Islet precursor cell (in vitro differentiated cells): ENCODE results near the gene FBLIM1.
A peak's percentile ranks its signal among the peaks of the same experiment; 100 is the strongest.

Experiments
- DNase-seq: peaks from one replicate; pipeline ENCODE4 v3.0.0-alpha.2; 2018

Gene FBLIM1

GRCh38 chr1:15748690-15749398, 9.8 kb upstream of the FBLIM1 start:
- no peak for DNase-seq

- DNase-seq = no peak
Measured at GRCh38 chr1:15749399-15750291, 8.9 kb upstream of the FBLIM1 start.

- no peak for DNase-seq
Measured at GRCh38 chr1:15750924-15751323, 7.7 kb upstream of the FBLIM1 start.

GRCh38 chr1:15751717-15752116, 6.9 kb upstream of the FBLIM1 start:
- DNase-seq = no peak

GRCh38 chr1:15753776-15754175, 4.8 kb upstream of the FBLIM1 start:
- peak; percentile 77 for DNase-seq

GRCh38 chr1:15755021-15755645, 3.5 kb upstream of the FBLIM1 start:
- DNase-seq = no peak

GRCh38 chr1:15755646-15756040, 3.0 kb upstream of the FBLIM1 start:
- DNase-seq = peak; percentile 49

GRCh38 chr1:15756143-15757015, 2.2 kb upstream of the FBLIM1 start:
- peak; percentile 48 for DNase-seq

GRCh38 chr1:15757016-15757543, 1.5 kb upstream of the FBLIM1 start:
- DNase-seq = no peak

GRCh38 chr1:15757575-15758342, 836 bp upstream of the FBLIM1 start:
- DNase-seq = peak; percentile 84

- DNase-seq = no peak
Measured at GRCh38 chr1:15758953-15759661, 512 bp downstream of the FBLIM1 start.

GRCh38 chr1:15760520-15761211, 2.1 kb downstream of the FBLIM1 start:
- peak; percentile 83 for DNase-seq

GRCh38 chr1:15761366-15762128, 3.0 kb downstream of the FBLIM1 start:
- DNase-seq = no peak

- DNase-seq = peak; percentile 90
Measured at GRCh38 chr1:15762546-15762945, 4.0 kb downstream of the FBLIM1 start.

- DNase-seq = peak; percentile 52
Measured at GRCh38 chr1:15764269-15764764, 5.7 kb downstream of the FBLIM1 start.

GRCh38 chr1:15764890-15765289, 6.3 kb downstream of the FBLIM1 start:
- peak; percentile 50 for DNase-seq

- no peak for DNase-seq
Measured at GRCh38 chr1:15765495-15766194, 7.0 kb downstream of the FBLIM1 start.

GRCh38 chr1:15767941-15768340, 9.3 kb downstream of the FBLIM1 start:
- no peak for DNase-seq

GRCh38 chr1:15768388-15768787, 9.8 kb downstream of the FBLIM1 start:
- DNase-seq = no peak
